NCI-H2107 (cell line): ENCODE measurements around the gene CEP112.
"Not testable (repeated sequence)": the region's sequence is repeated elsewhere in the genome, so short reads cannot be mapped to it uniquely, and the experiment has no call there.

Experiments used
- DNase-seq: peaks from one replicate; lab custom pipeline; 2025; lab: John Stamatoyannopoulos, UW

Gene CEP112

GRCh38 chr17:65737451-65737850 is 454.5 kb downstream of the CEP112 start:
- no peak for DNase-seq

DNA sequence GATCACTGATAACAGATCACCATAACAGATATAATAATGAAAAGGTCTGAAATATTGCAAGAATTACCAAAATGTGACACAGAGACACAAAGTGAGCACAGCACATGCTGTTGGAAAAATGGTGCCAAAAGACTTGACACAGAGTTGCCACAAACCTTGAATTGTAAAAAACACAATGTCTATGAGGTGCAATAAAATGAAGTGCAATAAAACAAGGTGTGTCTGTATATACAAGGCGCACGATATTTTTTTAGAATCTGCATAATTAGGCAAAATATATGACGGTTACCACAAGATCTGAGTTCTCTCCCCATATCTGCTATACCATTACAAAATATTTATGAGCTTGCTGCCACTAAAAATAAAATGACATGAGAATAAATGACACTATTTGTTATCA is 458.6 kb downstream of the CEP112 start:
- DNase-seq: no peak

GRCh38 chr17:65732667-65733066 is 459.3 kb downstream of the CEP112 start:
- DNase-seq: not testable (repeated sequence)

DNA sequence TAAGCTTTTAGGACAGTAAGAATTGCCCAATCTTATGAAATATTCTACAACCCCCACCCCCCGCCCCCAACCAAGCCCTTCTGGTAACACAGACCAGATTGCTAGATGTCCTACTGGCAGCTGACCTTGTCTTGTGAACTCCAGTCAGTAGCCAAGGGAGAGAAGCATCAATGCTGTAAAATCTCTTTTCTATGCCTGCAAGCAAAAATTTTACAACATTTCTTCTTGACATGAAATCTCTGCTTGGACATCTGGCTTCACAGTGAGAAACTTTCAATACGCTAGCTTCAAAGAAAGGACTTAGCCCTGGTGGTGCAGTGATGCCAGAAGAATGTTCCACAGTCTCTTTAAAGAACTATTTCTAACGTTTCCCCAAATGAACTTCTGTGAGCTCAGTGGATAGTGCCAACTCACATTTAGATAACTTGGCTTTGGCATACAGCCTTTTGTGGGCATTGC is 461.2 kb downstream of the CEP112 start:
- no peak for DNase-seq

DNA sequence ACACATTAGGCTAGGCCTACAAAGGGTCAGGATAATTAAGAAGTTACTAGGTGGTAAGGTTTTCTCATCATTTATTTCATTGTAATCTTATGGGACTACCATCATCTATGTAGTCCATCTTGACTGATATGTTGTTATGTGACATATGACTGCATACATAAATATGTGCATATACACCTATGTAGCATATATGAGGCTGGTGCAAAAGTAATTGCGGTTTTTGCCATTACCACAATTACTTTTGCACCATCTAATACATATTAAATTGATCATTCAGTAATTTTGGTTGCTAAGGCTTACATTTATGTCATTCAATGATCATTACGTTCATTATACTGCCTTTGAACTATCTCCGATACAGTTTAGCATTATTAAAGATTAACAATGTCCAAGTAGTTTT is 462.7 kb downstream of the CEP112 start:
- DNase-seq: no peak

GRCh38 chr17:65727832-65728231 is 464.1 kb downstream of the CEP112 start:
- no peak for DNase-seq

DNA sequence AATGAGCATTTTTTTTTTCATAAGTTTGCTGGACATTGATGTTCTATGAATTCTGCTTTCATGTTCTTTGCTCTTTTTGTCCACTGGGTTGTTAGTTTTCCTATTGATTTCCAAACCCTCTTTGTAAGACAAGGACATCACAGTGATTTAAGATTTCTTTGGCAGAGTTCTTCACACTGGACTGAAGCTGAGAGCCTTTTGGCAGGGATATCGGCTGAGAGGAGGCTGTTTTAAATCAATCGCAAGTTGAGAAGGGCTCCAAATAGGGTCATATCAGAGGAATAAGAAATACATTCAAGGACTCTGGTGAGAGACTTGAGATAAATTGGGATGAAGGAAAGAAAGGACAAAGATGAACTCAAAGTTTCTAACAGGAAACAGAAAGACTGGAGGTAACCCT is 464.7 kb downstream of the CEP112 start:
- no peak for DNase-seq

DNA sequence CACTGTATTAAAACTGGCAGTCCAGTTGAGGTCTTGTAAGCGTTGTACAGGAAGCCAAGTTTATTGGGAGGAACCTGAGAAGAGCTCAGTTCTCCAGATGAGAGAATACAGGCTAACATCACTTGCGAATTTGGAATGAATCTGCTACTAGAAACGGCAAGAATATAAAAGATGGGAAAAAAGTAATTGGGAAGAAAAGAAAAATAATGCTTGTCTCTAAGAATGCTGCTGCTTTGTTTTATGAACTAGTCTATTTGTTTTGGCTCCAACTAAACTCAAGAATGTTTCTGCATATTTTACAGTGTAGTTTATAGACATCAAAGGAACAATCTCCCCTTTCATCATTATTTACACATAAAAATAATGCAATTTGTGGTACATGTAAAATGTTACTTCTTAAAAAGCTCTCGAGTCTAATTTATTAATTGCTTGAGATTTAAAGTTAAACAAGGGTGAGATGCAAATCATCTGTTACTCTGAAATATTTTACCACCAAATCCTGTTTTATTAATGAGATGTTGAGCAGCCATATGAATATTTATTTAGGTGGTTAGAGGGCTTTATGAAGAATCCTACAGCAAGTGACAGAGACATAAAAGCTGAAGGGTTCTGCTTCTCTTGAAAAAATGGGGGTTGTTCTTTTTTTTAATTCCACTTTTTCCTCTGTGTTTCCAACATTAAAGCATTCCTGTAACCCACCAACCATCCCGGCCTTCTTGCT is 468.3 kb downstream of the CEP112 start:
- no peak for DNase-seq

DNA sequence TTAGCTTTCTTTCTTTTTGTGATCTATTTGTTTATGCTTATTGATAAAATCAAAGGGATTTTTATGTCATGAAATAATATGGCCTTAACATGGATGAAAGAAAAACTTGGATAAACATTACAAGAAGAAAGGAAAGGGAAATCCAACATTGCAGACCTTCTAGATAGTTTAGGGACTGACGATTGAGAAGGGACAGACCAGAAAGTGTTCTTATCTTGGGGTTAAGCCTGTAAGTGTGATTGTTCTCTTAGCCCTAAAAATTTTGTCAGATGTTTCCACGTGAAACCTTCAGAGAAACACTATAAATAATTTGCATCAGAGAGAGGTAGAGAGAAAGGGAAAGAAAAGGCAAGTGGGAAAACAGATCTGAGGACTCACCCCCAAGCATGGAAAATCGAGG is 473.3 kb downstream of the CEP112 start:
- no peak for DNase-seq

DNA sequence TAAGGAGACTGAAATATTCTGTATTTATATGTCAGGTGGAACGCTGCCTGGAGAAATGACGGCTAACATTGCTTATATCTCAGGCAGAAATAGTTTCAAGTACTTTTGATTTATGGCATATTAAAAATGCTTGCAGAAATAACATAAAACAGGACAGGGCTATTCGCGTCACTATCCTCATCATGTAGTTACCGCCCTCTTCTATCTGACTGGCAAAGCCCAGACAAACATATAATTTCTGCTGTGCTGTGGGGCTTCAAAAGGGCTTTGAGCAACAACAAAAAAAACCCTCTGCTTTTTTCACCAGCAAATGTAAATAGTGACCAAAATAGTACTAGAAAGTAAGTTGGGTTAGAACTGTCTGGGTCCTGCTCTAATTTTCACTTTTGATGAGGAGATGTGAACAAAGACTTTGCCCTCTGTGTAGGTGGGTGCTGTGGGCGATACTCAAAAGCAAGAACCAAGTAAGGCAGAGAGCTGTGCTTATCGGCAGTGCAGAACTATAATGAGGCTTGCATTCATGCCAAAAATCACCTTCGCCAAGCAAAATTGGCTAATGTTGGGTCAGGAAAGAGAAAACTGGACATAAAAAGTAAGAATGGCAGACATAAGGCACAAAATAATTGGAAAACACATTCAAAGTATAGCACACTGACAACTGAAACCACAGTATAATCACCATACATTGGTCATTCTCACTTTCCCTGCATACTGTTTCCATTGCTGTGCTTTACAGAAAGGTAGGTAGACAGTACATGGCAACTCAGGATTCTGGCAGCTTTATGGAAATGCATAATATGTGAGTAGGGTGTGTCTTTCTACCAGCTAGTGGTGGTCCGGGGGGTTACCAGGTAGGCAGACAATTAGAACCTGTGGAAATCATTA is 479.3 kb downstream of the CEP112 start:
- DNase-seq: no peak

GRCh38 chr17:65711671-65712276 is 480.2 kb downstream of the CEP112 start:
- no peak for DNase-seq

DNA sequence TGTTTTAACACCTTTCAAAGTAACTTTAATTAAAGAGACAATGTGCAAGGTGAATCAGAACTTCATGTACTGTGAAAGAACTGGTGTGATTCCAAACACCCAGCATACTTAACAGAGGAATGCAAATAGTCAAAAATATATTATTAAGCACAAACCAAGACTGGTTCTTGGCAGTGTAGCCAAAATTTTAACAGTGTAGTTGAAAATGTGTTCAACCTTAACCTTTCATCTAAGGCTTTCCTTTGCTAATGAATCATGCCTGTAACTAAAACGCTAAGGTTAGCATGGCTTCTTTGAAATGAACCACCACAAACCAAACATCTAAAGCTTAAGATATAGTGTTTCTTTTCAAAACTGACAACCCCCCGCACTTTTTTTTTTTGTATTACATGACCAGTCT is 484.2 kb downstream of the CEP112 start:
- no peak for DNase-seq

- no peak for DNase-seq
Observed at GRCh38 chr17:65704731-65705130, 487.2 kb downstream of the CEP112 start.

- no peak for DNase-seq
Observed at GRCh38 chr17:65703891-65704290, 488.0 kb downstream of the CEP112 start.

DNA sequence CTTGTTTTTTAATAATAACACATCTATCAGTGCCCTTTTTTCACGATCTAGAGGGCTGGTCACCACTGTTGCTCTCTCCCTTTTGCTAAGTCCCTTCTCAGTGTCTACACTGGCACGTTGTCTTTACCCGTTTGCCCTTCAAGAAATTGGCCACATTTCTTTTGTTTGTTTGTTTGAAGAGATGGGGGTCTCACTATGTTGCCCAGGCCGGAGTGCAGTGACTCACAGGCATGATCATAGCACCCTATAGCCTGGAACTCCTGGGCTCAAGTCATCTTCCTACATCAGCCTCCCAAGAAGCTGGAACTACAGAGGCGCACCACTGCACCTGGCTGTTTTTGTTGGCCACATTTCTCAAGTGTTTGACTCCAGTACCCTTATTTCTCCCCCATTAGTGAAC is 492.5 kb downstream of the CEP112 start:
- no peak for DNase-seq

GRCh38 chr17:65698381-65699061 is 493.4 kb downstream of the CEP112 start:
- no peak for DNase-seq

- no peak for DNase-seq
Observed at GRCh38 chr17:65697661-65698060, 494.3 kb downstream of the CEP112 start.

GRCh38 chr17:65696739-65697394 is 495.1 kb downstream of the CEP112 start:
- no peak for DNase-seq

- DNase-seq: no peak
Observed at GRCh38 chr17:65694601-65695000, 497.3 kb downstream of the CEP112 start.

DNA sequence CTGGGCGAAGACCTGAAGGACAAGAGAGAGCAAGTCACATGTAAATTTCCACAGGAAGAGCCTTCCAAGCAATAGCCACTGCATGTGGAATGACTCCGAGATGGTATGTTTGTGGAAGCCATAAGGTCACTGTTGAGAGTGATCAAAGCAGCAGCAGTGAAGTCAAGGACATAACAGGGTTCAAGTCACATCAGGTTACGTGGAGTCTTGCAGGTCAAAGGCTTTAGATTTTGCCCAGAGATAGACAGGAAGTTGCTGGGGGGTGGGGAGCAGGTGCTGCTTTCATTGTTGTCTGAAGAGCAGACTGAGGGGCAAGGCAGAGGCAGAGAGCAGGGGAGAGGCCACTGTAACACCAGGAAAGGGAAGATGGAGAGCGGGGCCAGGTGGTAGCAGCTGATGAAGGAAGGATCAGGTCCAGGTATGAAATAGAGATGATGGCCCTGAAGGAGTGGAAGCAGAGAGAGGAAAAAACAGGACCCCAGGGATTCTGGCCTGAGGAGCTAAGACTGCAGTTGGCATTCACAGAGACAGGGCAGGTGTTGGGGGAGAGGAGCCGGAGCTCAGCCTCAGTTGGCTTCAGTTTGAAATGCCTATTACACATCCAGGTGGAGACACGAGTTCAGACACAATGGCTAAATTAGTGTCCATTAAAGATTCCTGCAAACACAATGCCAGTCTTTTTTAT is 501.2 kb downstream of the CEP112 start:
- no peak for DNase-seq

DNA sequence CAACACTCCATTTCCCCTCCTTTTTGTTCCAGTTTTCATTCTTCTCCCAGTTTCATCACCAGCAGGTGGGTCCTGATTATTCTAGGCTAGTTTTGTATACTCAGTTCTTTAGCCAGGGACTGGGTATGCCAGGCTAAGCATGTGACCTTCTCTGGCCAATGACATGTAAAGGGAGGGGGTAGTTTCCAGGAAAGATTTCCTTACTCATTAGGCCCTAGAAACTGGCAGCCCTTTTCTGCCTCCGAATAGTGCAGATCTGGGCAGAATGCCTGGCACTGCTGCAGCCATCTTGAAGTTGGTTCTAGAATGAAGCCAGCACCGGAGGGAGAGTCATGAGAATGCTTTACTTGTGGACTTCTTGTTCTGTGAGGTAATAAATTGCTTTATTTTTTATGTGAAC is 503.6 kb downstream of the CEP112 start:
- no peak for DNase-seq
